GM12865 (cell line): Measurements from ENCODE around the gene OR52K1.

ENCODE experiments used
- DNase-seq: peaks from one replicate; pipeline ENCODE4 v3.0.0; 2010; ENCODE audit warnings: low read depth
- H3K4me3 ChIP-seq: 2 replicates; pipeline ENCODE4 v1.5.1; 2011; ENCODE audit warnings: mild to moderate bottlenecking, low read depth, low read length, control low read depth
- TF ChIP-seq, protein P1 (sequence below): IDR thresholded peaks from 2 replicates; pipeline ENCODE4 v1.5.1; 2011; ENCODE audit warnings: low read length, control low read depth, low read depth, inconsistent platforms; ENCODE audit not compliant: insufficient read depth; ENCODE audit errors: missing control alignments

OR52K1 gene

DNA sequence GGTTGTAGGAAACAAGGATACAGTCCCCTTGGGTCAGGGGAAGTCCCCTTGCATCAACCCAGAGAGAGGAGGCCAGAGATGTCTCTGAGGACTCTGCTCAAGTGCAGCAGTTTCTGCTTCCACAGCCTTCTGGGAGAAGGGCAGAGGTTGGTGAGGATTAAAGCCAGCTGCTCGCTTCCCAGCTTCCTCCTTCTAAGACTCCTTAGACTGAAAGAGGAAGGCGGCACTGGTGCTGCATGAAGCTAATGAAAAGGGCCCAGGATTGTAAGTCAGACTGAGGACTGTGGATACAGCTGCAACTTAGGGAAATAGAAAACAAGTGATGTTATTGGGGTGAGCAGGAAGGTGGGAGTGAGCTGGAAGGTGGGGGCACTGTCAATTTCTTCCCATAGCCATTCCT, at the start of gene OR52K1:
TSS of gene OR52K1 (plus strand) at position 202 of the 400 bp plus-strand sequence. CDS start 6,255 bp downstream, outside the sequence.
- no peak within 1 kb of the TSS for H3K4me3 ChIP-seq
- TF ChIP-seq, protein P1, sequence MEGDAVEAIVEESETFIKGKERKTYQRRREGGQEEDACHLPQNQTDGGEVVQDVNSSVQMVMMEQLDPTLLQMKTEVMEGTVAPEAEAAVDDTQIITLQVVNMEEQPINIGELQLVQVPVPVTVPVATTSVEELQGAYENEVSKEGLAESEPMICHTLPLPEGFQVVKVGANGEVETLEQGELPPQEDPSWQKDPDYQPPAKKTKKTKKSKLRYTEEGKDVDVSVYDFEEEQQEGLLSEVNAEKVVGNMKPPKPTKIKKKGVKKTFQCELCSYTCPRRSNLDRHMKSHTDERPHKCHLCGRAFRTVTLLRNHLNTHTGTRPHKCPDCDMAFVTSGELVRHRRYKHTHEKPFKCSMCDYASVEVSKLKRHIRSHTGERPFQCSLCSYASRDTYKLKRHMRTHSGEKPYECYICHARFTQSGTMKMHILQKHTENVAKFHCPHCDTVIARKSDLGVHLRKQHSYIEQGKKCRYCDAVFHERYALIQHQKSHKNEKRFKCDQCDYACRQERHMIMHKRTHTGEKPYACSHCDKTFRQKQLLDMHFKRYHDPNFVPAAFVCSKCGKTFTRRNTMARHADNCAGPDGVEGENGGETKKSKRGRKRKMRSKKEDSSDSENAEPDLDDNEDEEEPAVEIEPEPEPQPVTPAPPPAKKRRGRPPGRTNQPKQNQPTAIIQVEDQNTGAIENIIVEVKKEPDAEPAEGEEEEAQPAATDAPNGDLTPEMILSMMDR: no peak
- no peak for DNase-seq

DNA sequence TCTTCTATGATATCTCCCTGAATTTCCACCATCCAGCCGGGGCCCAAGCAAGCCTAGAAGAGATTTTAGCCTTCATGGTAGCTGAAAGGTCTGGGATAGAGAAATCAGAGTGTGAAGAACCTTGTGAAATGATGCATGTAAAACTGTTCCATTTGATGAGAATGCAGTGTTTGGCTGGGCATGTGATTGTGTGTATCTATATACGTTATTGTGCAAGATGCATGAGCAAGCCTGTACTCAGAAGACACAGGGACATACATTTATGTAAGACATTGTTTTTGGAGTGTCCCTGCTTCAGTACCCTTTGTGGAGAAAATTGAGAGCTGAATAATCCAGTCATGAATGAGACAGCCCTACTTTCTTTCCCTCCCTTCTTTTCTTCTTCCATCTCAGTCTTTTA, 48.6 kb upstream of the OR52K1 start:
- no peak for DNase-seq
- TF ChIP-seq, protein P1: no peak
- no peak overlapping the region for H3K4me3 ChIP-seq

DNA sequence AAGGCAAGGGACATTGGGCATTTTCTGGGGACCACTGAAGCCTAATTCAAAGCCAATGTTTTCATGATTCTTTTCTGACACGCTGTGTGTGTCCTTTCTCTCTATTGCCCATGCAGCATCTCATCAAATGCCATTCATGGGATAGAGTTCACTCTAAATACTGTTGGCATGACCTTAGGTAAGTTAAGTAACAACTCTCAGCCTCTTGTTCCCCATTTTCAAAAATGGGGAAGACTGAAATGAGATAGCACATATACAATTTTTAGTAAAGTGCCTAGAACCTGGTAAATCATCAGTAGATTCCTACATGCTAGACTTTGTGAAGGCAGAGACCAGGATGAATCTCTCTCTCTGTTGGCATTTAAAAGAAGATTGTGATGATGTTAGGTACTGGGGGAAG, 46.0 kb upstream of the OR52K1 start:
- no peak for DNase-seq
- TF ChIP-seq, protein P1: no peak
- H3K4me3 ChIP-seq: no peak overlapping the region

DNA sequence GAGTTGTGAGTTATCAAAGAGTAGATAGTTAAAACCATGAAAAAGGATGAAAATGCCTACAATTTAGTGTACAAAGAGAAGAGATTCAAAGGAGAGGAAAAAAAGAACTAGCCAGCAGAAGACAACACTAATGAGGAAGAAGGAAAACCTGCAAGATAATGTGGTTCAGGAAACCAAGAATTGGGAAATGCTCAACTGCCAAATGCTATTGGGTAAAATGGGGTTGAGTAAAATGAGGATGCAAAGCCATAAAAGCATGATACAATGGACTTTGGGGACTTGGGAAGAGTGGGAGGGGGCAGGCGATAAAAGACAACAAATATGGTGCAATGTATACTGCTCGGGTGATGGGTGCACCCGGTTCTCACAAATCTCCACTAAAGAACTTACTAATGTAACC, 40.9 kb upstream of the OR52K1 start:
- no peak for DNase-seq
- TF ChIP-seq, protein P1: no peak
- no peak overlapping the region for H3K4me3 ChIP-seq

DNA sequence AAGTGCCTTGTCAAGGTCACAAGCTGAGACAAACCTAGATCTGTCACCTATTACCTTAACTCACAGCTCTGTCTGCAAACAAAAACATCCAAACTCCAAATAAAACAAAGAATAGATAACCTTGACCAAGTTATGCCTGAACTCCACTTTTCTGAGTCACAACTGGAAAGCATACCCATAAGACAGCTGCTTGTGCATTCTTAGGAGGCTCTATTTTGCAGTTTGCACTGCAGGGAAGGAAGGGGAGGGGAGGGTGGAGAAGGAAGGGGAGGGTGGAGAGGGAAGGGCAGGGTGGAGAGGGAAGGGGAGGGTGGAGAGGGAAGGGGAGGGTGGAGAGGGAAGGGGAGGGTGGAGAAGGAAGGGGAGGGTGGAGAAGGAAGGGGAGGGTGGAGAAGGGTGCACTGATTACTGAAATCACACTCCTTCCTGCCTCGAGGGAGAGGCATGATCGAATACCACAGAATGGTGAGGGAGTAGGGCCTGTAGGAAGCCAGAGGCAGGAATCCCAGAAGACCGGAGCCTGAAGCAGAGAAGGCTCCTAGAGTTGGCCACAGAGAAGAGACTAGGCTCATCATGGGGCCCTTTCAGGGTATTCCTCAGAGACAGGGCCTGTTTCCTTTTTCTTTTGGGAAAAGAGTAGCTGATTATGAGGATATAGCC, 39.1 kb upstream of the OR52K1 start:
- no peak for DNase-seq
- TF ChIP-seq, protein P1: no peak
- H3K4me3 ChIP-seq: no peak overlapping the region

DNA sequence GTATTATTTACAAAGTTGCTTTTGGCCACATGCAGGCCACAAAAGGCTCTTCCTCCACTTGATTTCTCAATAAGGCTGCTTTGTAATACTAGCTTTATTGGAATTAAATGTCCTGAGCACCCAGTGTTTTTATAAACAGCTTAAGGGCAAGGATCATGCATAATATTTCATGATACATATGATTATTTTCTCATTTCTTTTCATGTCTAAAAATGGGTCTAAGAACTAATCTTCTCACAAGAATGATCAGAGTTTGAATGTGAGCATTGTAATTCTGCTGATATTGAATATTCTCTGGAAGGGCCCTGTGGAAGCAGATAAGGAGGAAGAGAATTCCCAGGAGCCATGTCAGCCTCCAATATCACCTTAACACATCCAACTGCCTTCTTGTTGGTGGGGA, 33.5 kb upstream of the OR52K1 start, which contains the start of gene OR52K2:
TSS of gene OR52K2 (plus strand) at position 301 of the 400 bp plus-strand sequence. CDS start at position 346, 45 bp downstream.
- DNase-seq: no peak
- TF ChIP-seq, protein P1: no peak
- H3K4me3 ChIP-seq: no peak within 1 kb of the TSS

DNA sequence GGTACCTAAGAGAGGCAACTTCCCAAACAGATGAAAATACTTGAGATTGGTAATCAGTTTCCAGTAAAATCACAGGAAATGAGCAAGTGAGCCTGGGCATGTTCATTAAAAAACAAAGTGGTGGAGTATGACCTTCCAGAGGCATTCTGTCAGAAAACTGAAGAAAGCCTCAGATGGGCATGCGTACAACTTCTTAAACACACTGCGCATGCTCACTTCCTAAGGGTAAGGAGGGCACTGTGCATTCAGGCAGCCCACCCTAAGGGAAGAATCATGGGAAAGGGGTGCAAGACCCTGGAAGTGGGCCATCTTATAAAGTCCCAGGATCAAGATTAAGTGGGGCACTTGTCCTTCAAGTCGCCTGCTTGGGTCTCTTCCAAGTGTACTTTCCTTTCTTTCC, 29.3 kb upstream of the OR52K1 start:
- TF ChIP-seq, protein P1: no peak
- H3K4me3 ChIP-seq: no peak overlapping the region
- no peak for DNase-seq
